H9 (cell line): Measurements from ENCODE around the gene CACNA1I. TPM values are rescaled to one million over a fixed set of nuclear protein-coding genes. Genes with fewer than 3 reads are reported as not detected.

ENCODE experiments used
- DNase-seq: peaks from one replicate; pipeline ENCODE4 v3.0.0-alpha.2; 2017
- H2AFZ ChIP-seq: one replicate; pipeline ENCODE4 v1.6.1; 2013; ENCODE audit warnings: mild to moderate bottlenecking, low read length, control low read depth, moderate library complexity
- H2AK5ac ChIP-seq: 2 replicates; pipeline ENCODE4 v1.6.1; 2013; ENCODE audit warnings: low read length, control low read depth, mixed read lengths; ENCODE audit not compliant: insufficient read length
- H2BK120ac ChIP-seq: one replicate; pipeline ENCODE4 v1.6.1; 2013; ENCODE audit warnings: low read depth, mild to moderate bottlenecking, low read length, control low read depth, inconsistent platforms; ENCODE audit not compliant: poor library complexity, severe bottlenecking
- H2BK12ac ChIP-seq: 2 replicates; pipeline ENCODE4 v1.6.1; 2013; ENCODE audit warnings: low read length, control low read depth, mixed read lengths, low read depth; ENCODE audit not compliant: insufficient read length
- H2BK15ac ChIP-seq: 2 replicates; pipeline ENCODE4 v1.6.1; 2013; ENCODE audit warnings: low read depth, low read length, control low read depth
- H2BK20ac ChIP-seq: one replicate; pipeline ENCODE4 v1.6.1; 2013; ENCODE audit warnings: low read depth, mild to moderate bottlenecking, low read length, control low read depth, inconsistent platforms; ENCODE audit not compliant: poor library complexity, severe bottlenecking
- H2BK5ac ChIP-seq: 2 replicates; pipeline ENCODE4 v1.6.1; 2013; ENCODE audit warnings: low read length, control low read depth, mixed read lengths; ENCODE audit not compliant: insufficient read length
- H3K14ac ChIP-seq: 2 replicates; pipeline ENCODE4 v1.6.1; 2013; ENCODE audit warnings: low read length, control low read depth; ENCODE audit not compliant: insufficient read depth
- H3K18ac ChIP-seq: 2 replicates; pipeline ENCODE4 v1.6.1; 2013; ENCODE audit warnings: low read depth, mild to moderate bottlenecking, mixed read lengths, low read length, control low read depth; ENCODE audit not compliant: insufficient read length
- H3K23ac ChIP-seq: 2 replicates; pipeline ENCODE4 v1.6.1; 2013; ENCODE audit warnings: low read length, control low read depth, mixed read lengths, low read depth; ENCODE audit not compliant: insufficient read length
- H3K23me2 ChIP-seq: 2 replicates; pipeline ENCODE4 v1.6.1; 2013; ENCODE audit warnings: low read depth, mild to moderate bottlenecking, mixed read lengths, low read length, control low read depth; ENCODE audit not compliant: insufficient read length, poor library complexity, severe bottlenecking
- H3K27ac ChIP-seq: 2 replicates; pipeline ENCODE4 v1.5.1; 2013; ENCODE audit warnings: low read length, control low read depth, mixed read lengths, low read depth; ENCODE audit not compliant: insufficient read length
- H3K27me3 ChIP-seq: 2 replicates; pipeline ENCODE4 v1.6.1; 2013; ENCODE audit warnings: low read length, control low read depth, inconsistent platforms; ENCODE audit not compliant: insufficient read depth
- H3K4ac ChIP-seq: 2 replicates; pipeline ENCODE4 v1.6.1; 2013; ENCODE audit warnings: low read depth, mild to moderate bottlenecking, control low read depth, inconsistent platforms, low read length, moderate library complexity
- H3K4me1 ChIP-seq: 2 replicates; pipeline ENCODE4 v1.6.1; 2013; ENCODE audit warnings: low read length, control low read depth, inconsistent platforms; ENCODE audit not compliant: insufficient read depth
- H3K4me2 ChIP-seq: 2 replicates; pipeline ENCODE4 v1.6.1; 2013; ENCODE audit warnings: low read length, control low read depth, mixed read lengths; ENCODE audit not compliant: insufficient read length, insufficient read depth
- H3K56ac ChIP-seq: 2 replicates; pipeline ENCODE4 v1.6.1; 2013; ENCODE audit warnings: low read depth, mild to moderate bottlenecking, mixed read lengths, low read length, control low read depth; ENCODE audit not compliant: insufficient read length
- H3K79me1 ChIP-seq: 2 replicates; pipeline ENCODE4 v1.6.1; 2013; ENCODE audit warnings: low read depth, mild to moderate bottlenecking, moderate library complexity, low read length, control low read depth, inconsistent platforms; ENCODE audit not compliant: insufficient read depth, poor library complexity, severe bottlenecking
- H3K79me2 ChIP-seq: 2 replicates; pipeline ENCODE4 v1.6.1; 2013; ENCODE audit warnings: low read length, control low read depth, inconsistent platforms; ENCODE audit not compliant: insufficient read depth
- H3K9ac ChIP-seq: 2 replicates; pipeline ENCODE4 v1.6.1; 2013; ENCODE audit warnings: low read length, control low read depth, mixed read lengths; ENCODE audit not compliant: insufficient read length; ENCODE audit errors: extremely low read depth
- H3K9me3 ChIP-seq: one replicate; pipeline ENCODE4 v1.6.1; 2013; ENCODE audit warnings: low read depth, low read length, inconsistent platforms; ENCODE audit not compliant: control insufficient read depth
- H3T11ph ChIP-seq: one replicate; pipeline ENCODE4 v1.6.1; 2013; ENCODE audit warnings: mild to moderate bottlenecking, low read length, control low read depth, inconsistent platforms
- H4K20me1 ChIP-seq: one replicate; pipeline ENCODE4 v1.6.1; 2013; ENCODE audit not compliant: control insufficient read depth, insufficient read length, insufficient read depth
- H4K5ac ChIP-seq: 2 replicates; pipeline ENCODE4 v1.6.1; 2013; ENCODE audit warnings: low read depth, mild to moderate bottlenecking, mixed read lengths, low read length, control low read depth; ENCODE audit not compliant: insufficient read length
- H4K8ac ChIP-seq: replicated peaks from 2 replicates; pipeline ENCODE4 v1.6.1; 2013; ENCODE audit warnings: low read length, control low read depth, mixed read lengths, low read depth; ENCODE audit not compliant: insufficient read length
- H4K91ac ChIP-seq: 2 replicates; pipeline ENCODE4 v1.6.1; 2013; ENCODE audit warnings: low read depth, mild to moderate bottlenecking, moderate library complexity, mixed read lengths, low read length, control low read depth; ENCODE audit not compliant: insufficient read length
- H3K27ac Mint-ChIP-seq, 3 experiments: 2 replicates in 2 of 3; 3 replicates in 1 of 3; pipeline ENCODE4 v1.8.0; 2020 to 2021; ENCODE audit warnings: mixed read lengths in 3 of 3, mild to moderate bottlenecking in 1 of 3, moderate library complexity in 1 of 3
- H3K27me3 Mint-ChIP-seq: 2 replicates; pipeline ENCODE4 v1.8.0; 2021; ENCODE audit warnings: low read depth, mild to moderate bottlenecking, moderate library complexity, mixed read lengths
- H3K36me3 Mint-ChIP-seq, 3 experiments: 2 replicates in 2 of 3; 3 replicates in 1 of 3; pipeline ENCODE4 v1.8.0; 2020 to 2021; ENCODE audit warnings: low read depth in 3 of 3, mixed read lengths in 3 of 3; ENCODE audit not compliant: insufficient read depth in 1 of 3
- H3K4me1 Mint-ChIP-seq, 2 experiments: 2 replicates each; pipeline ENCODE4 v1.8.0; 2020; ENCODE audit warnings: mixed read lengths in 2 of 2
- H3K4me3 Mint-ChIP-seq, 2 experiments: 2 replicates in 1 of 2; 3 replicates in 1 of 2; pipeline ENCODE4 v1.8.0; 2020 to 2021; ENCODE audit warnings: mild to moderate bottlenecking in 2 of 2, mixed read lengths in 2 of 2, moderate library complexity in 1 of 2
- H3K9me3 Mint-ChIP-seq, 2 experiments: 2 replicates in 1 of 2; 3 replicates in 1 of 2; pipeline ENCODE4 v1.8.0; 2020; ENCODE audit warnings: mild to moderate bottlenecking in 2 of 2, mixed read lengths in 2 of 2, moderate library complexity in 1 of 2
- CTCF ChIP-seq: fragments of 200-600 bp; sonication (generic); conservative IDR thresholded peaks from 3 replicates; pipeline ENCODE4 v1.8.0; 2021; ENCODE audit warnings: antibody characterized with exemption, mild to moderate bottlenecking
- WGBS: extraction: QIAGEN DNeasy Blood & Tissue Kit; methylation state at CpG from one replicate; pipeline ENCODE4 v1.1.7; 2013; ENCODE audit warnings: missing lambda C conversion rate, low lambda C conversion rate, mixed read lengths; ENCODE audit not compliant: insufficient read length; ENCODE audit errors: extremely low coverage; 5-methylcytosine and 5-hydroxymethylcytosine counted together
- total RNA-seq: library from RNA; stranded (reverse); gene quantifications from 2 replicates; pipeline ENCODE4 v1.2.1, GENCODE V29; 2021

CACNA1I gene
- total RNA-seq, 1 experiment from 2014 or later: 0.50 TPM

- no peak overlapping the region for H4K5ac ChIP-seq
- H3K23ac ChIP-seq: no peak overlapping the region
- no peak overlapping the region for H2AK5ac ChIP-seq
- no peak overlapping the region for H3K9ac ChIP-seq
- Mint-ChIP-seq H3K4me3 (no peak overlapping the region), H3K36me3 (peaks cover 0 to 7% (median 6%) of the 10 kb centered on the region in 3 experiments; a peak in 3 of 7 replicates), H3K27ac (no peak overlapping the region), H3K27me3 (peaks cover 34% of the 10 kb centered on the region), H3K9me3 (peaks cover 7 to 17% of the 10 kb centered on the region in 2 experiments), H3K4me1 (peaks cover 2 to 24% of the 10 kb centered on the region in 2 experiments; a peak in 3 of 4 replicates)
- no peak overlapping the region for H2BK120ac ChIP-seq
- no peak overlapping the region for H2BK12ac ChIP-seq
- no peak for TF ChIP-seq CTCF
- DNase-seq: no peak
- no peaks in the 10 kb centered on the region for H3K79me1 ChIP-seq
- H3K23me2 ChIP-seq: no peaks in the 10 kb centered on the region
- no peak overlapping the region for H3K4ac ChIP-seq
- no peak overlapping the region for H3K4me2 ChIP-seq
- H3K56ac ChIP-seq: no peak overlapping the region
- no peak overlapping the region for H2BK20ac ChIP-seq
- no CpG with 5 or more reads among the region's 7 CpGs for WGBS
- H3K14ac ChIP-seq: no peak overlapping the region
- H3K4me1 ChIP-seq: peaks cover 2% of the 10 kb centered on the region; the same call in 1 of the 2 replicates
- no peaks in the 10 kb centered on the region for H3K9me3 ChIP-seq
- no peak overlapping the region for H3K27ac ChIP-seq
- no peak overlapping the region for H4K91ac ChIP-seq
- no peaks in the 10 kb centered on the region for H3K27me3 ChIP-seq
- H2AFZ ChIP-seq: no peak overlapping the region
- no peaks in the 10 kb centered on the region for H4K20me1 ChIP-seq
- no peak overlapping the region for H2BK5ac ChIP-seq
- H2BK15ac ChIP-seq: no peak overlapping the region
- H3K18ac ChIP-seq: no peak overlapping the region
- no peak overlapping the region for H4K8ac ChIP-seq
- no peaks in the 10 kb centered on the region for H3K79me2 ChIP-seq
- no peak overlapping the region for H3T11ph ChIP-seq
Observed at GRCh38 chr22:39612811-39613548, 42.4 kb downstream of the CACNA1I start.
